Measurements from ENCODE around the gene MTA2.
A peak's percentile ranks its signal among the peaks of the same experiment; 100 is the strongest.

MTA2 gene

GRCh38 chr11:62543680-62544444 is 57.8 kb downstream of the MTA2 start:
- DNase-seq (ENCODE audit: low spot score) (no peak), ATAC-seq (ENCODE audit: low read depth) (no peak)
- Histone ChIP-seq H3K4me3 (ENCODE audit: severe bottlenecking) (peak overlapping the region; percentile 84), H3K27ac (ENCODE audit: poor library complexity, severe bottlenecking) (peak overlapping the region; percentile 97), H3K36me3 (ENCODE audit: low read depth) (peaks cover 50% of the 10 kb centered on the region), H3K4me1 (ENCODE audit: insufficient read depth, poor library complexity, severe bottlenecking) (peaks cover 47% of the 10 kb centered on the region), H3K27me3 (ENCODE audit: insufficient read depth, poor library complexity, severe bottlenecking) (no peaks in the 10 kb centered on the region), H3K9me3 (ENCODE audit: severe bottlenecking) (no peaks in the 10 kb centered on the region)
- TF ChIP-seq CTCF (IDR thresholded peaks at IDR 0.05; ENCODE audit: poor library complexity, severe bottlenecking): no peak
